UCSD-AML1 (cell line): ENCODE measurements around the gene TIMP3.

Source experiments
- DNase-seq: peaks from one replicate; lab custom pipeline; 2025; ENCODE audit not compliant: unreplicated experiment; lab: John Stamatoyannopoulos, UW

The TIMP3 gene

GRCh38 chr22:32805361-32805881 lies 3.9 kb downstream of the TIMP3 start:
- peak; percentile 53 for DNase-seq

GRCh38 chr22:32806296-32806695 lies 4.8 kb downstream of the TIMP3 start:
- DNase-seq: peak; percentile 48

- DNase-seq: no peak
Observed at GRCh38 chr22:32808038-32808445, 6.5 kb downstream of the TIMP3 start.

GRCh38 chr22:32809786-32810554 lies 8.5 kb downstream of the TIMP3 start:
- no peak for DNase-seq

GRCh38 chr22:32810555-32811133 lies 9.1 kb downstream of the TIMP3 start:
- DNase-seq: no peak

GRCh38 chr22:32811788-32812545 lies 10.5 kb downstream of the TIMP3 start:
- no peak for DNase-seq

- DNase-seq: no peak
Observed at GRCh38 chr22:32814285-32814860, 12.9 kb downstream of the TIMP3 start.

GRCh38 chr22:32815059-32815458 lies 13.6 kb downstream of the TIMP3 start:
- DNase-seq: no peak

GRCh38 chr22:32815943-32816342 lies 14.4 kb downstream of the TIMP3 start:
- DNase-seq: no peak

- no peak for DNase-seq
Observed at GRCh38 chr22:32817137-32817730, 15.7 kb downstream of the TIMP3 start.

- peak; percentile 65 for DNase-seq
Observed at GRCh38 chr22:32818446-32819115, 17.1 kb downstream of the TIMP3 start.

- DNase-seq: no peak
Observed at GRCh38 chr22:32819120-32819519, 17.6 kb downstream of the TIMP3 start.

GRCh38 chr22:32820131-32821119 lies 18.9 kb downstream of the TIMP3 start:
- no peak for DNase-seq

GRCh38 chr22:32822179-32822877 lies 20.8 kb downstream of the TIMP3 start:
- DNase-seq: no peak

GRCh38 chr22:32823024-32823730 lies 21.7 kb downstream of the TIMP3 start:
- DNase-seq: peak; percentile 60

- no peak for DNase-seq
Observed at GRCh38 chr22:32824531-32825312, 23.2 kb downstream of the TIMP3 start.

GRCh38 chr22:32826537-32826936 lies 25.0 kb downstream of the TIMP3 start:
- DNase-seq: no peak
